ENCODE measurements around the gene CGB8.
A peak's percentile ranks its signal among the peaks of the same experiment; 100 is the strongest.
"Not testable (repeated sequence)": the region's sequence is repeated elsewhere in the genome, so short reads cannot be mapped to it uniquely, and the experiment has no call there.

The CGB8 gene

GRCh38 chr19:49024233-49024632, 24.7 kb downstream of the CGB8 start, which contains the start of gene CGB3:
Gene CGB3 (minus strand): TSS chr19:49024333. CDS start chr19:49023971, 362 bp downstream.
- not testable (repeated sequence) for H3K4me3 ChIP-seq (ENCODE audit: low read depth, low read length)

DNA sequence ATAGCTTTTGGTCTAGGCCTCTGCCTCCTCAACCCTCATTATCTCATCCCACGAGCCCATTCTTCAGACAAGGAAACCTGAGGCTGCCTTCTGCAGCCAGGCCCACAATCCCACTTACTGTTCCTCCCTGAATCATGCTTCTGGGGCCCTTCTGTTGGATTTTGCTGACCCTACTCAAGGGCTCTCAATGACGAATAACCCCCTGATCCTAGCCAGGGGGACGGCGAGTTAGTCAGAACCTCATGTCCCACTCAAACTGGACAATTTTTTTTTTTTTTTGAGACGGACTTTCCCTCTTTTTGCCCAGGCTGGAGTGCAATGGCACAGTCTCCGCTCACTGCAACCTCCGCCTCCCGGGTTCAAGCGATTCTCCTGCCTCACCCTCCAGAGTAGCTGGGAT, 26.8 kb downstream of the CGB8 start:
- no peak overlapping the region for H3K4me3 ChIP-seq (ENCODE audit: low read depth, low read length)
- TF ChIP-seq, protein P1, sequence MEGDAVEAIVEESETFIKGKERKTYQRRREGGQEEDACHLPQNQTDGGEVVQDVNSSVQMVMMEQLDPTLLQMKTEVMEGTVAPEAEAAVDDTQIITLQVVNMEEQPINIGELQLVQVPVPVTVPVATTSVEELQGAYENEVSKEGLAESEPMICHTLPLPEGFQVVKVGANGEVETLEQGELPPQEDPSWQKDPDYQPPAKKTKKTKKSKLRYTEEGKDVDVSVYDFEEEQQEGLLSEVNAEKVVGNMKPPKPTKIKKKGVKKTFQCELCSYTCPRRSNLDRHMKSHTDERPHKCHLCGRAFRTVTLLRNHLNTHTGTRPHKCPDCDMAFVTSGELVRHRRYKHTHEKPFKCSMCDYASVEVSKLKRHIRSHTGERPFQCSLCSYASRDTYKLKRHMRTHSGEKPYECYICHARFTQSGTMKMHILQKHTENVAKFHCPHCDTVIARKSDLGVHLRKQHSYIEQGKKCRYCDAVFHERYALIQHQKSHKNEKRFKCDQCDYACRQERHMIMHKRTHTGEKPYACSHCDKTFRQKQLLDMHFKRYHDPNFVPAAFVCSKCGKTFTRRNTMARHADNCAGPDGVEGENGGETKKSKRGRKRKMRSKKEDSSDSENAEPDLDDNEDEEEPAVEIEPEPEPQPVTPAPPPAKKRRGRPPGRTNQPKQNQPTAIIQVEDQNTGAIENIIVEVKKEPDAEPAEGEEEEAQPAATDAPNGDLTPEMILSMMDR (IDR thresholded peaks at IDR 0.05; ENCODE audit: low read depth, low read length), result no peak

- no peak overlapping the region for H3K4me3 ChIP-seq (ENCODE audit: low read depth, low read length)
- TF ChIP-seq, protein P1 (IDR thresholded peaks at IDR 0.05; ENCODE audit: low read depth, low read length), result no peak
These were observed 27.7 kb downstream of the CGB8 start for GRCh38 chr19:49020931-49021895.

DNA sequence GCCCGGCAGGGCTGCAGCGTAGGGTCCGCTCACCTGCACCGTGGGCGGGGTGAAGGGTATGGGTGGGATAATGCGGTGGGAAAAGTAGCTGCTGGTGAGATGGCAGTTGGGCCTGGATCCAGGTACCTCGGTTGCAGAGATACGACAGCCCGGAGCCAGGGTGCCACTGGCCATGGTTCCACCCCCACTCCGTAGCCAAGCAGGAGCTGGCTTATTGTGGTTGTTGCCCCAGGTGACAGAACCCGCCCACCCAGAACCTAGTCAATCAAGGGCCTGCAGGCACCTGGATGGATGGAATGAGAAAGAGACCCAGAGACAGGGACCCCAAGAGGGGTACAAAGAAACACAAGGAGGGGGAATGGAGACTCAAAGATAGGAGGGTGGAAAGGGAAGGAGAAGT, 28.6 kb downstream of the CGB8 start:
- TF ChIP-seq, protein P1 (IDR thresholded peaks at IDR 0.05; ENCODE audit: low read depth, low read length), result no peak
- H3K4me3 ChIP-seq (ENCODE audit: low read depth, low read length), result no peak overlapping the region

GRCh38 chr19:49019242-49019932, 29.5 kb downstream of the CGB8 start:
- H3K4me3 ChIP-seq (ENCODE audit: low read depth, low read length), result peak overlapping the region; percentile 46
- TF ChIP-seq, protein P1 (IDR thresholded peaks at IDR 0.05; ENCODE audit: low read depth, low read length), result no peak

DNA sequence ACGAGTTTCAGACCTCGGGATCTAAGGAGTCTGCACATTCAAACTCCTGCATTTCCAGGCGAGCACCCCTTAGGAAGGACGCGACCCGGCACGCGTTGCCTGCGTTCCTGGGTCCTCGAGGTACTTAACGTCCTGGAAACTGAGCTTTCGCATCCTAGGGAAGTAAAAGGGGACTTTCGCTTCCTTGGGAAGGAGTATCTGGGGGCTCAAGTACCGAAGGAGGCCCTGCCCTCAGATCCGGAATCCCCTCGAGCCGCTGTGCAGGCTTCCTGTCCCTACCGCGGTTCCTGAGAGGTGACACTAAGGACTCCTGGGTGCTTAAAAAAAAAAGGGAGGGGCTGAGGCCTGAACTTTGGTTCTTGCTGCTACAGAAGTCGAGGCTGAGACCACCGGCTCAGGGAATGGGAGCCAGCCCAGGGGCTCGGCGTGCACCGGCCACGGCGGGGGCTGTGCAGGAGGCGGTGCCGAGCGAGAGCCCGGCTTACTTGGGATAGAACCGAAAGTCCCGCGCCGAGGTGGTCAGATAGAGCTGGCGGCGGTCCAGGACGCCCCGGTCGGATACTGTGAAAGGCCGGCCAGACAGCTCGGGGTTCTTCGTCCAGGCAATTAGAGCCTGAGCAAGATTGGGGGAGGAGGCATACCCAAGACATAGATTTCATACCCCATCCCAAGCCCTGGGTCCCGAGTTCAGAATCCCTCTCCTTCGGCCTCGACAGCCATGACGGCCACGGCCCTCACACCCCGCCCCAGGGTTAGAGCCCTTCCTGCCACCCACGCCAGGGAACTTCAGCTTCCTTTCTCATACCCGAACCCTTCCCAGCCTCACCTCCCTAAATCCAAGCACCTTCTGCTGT, 30.3 kb downstream of the CGB8 start:
- peak overlapping the region; percentile 54 for H3K4me3 ChIP-seq (ENCODE audit: low read depth, low read length)

GRCh38 chr19:49017666-49018351, 31.1 kb downstream of the CGB8 start:
- TF ChIP-seq, protein P1 (IDR thresholded peaks at IDR 0.05; ENCODE audit: low read depth, low read length), result peak; percentile 24

More at GRCh38 chr19:49017666-49018351, 31.1 kb downstream of the CGB8 start:
- peak overlapping the region; percentile 54 for H3K4me3 ChIP-seq (ENCODE audit: low read depth, low read length)

Measured in WI38 (cell line).